Neural crest cell (in vitro differentiated cells): Measurements from ENCODE around the gene PPDPF. TPM values are rescaled to one million over a fixed set of nuclear protein-coding genes. Genes with fewer than 3 reads are reported as not detected.

Experiments used
- DNase-seq: peaks from one replicate; pipeline ENCODE4 v3.0.0; 2021; ENCODE audit warnings: low read depth, mixed read lengths, low spot score
- H3K27ac Mint-ChIP-seq: one replicate; pipeline ENCODE4 v1.8.0; 2021; ENCODE audit warnings: mild to moderate bottlenecking, mixed read lengths; ENCODE audit not compliant: unreplicated experiment
- H3K27me3 Mint-ChIP-seq: 2 replicates; pipeline ENCODE4 v1.8.0; 2021; ENCODE audit warnings: low read depth, mild to moderate bottlenecking, mixed read lengths
- H3K36me3 Mint-ChIP-seq: 2 replicates; pipeline ENCODE4 v1.8.0; 2021; ENCODE audit warnings: low read depth, mild to moderate bottlenecking, mixed read lengths
- H3K4me1 Mint-ChIP-seq: 2 replicates; pipeline ENCODE4 v1.8.0; 2021; ENCODE audit warnings: mixed read lengths
- H3K4me3 Mint-ChIP-seq: one replicate; pipeline ENCODE4 v1.8.0; 2021; ENCODE audit warnings: mild to moderate bottlenecking, mixed read lengths
- H3K9me3 Mint-ChIP-seq: 2 replicates; pipeline ENCODE4 v1.8.0; 2021; ENCODE audit warnings: mixed read lengths
- CTCF ChIP-seq: fragments of 200-600 bp; sonication (generic); conservative IDR thresholded peaks from 2 replicates; pipeline ENCODE4 v1.5.0; 2021; ENCODE audit warnings: antibody characterized with exemption, mild to moderate bottlenecking
- total RNA-seq: library from RNA; stranded (reverse); gene quantifications from 2 replicates; pipeline ENCODE4 v1.2.1, GENCODE V29; 2021

The PPDPF gene
- total RNA-seq, 1 donor from 2014 or later = 201 TPM

GRCh38 chr20:63497138-63497945, 23.2 kb upstream of the PPDPF start:
- Mint-ChIP-seq H3K4me3 (no peak overlapping the region), H3K27me3 (peaks cover 41% of the 10 kb centered on the region), H3K27ac (no peak overlapping the region), H3K9me3 (peaks cover 4% of the 10 kb centered on the region), H3K36me3 (no peaks in the 10 kb centered on the region), H3K4me1 (no peaks in the 10 kb centered on the region)
- DNase-seq = no peak
- TF ChIP-seq CTCF = no peak

GRCh38 chr20:63497946-63498935, 22.3 kb upstream of the PPDPF start:
- H3K4me1 Mint-ChIP-seq = no peaks in the 10 kb centered on the region
- no peak overlapping the region for H3K27ac Mint-ChIP-seq
- H3K9me3 Mint-ChIP-seq = no peaks in the 10 kb centered on the region
- DNase-seq = no peak
- H3K4me3 Mint-ChIP-seq = no peak overlapping the region
- no peak for TF ChIP-seq CTCF
- peaks cover 37% of the 10 kb centered on the region for H3K27me3 Mint-ChIP-seq
- H3K36me3 Mint-ChIP-seq = no peaks in the 10 kb centered on the region

- H3K9me3 Mint-ChIP-seq = no peaks in the 10 kb centered on the region
- no peak for DNase-seq
- H3K4me1 Mint-ChIP-seq = peaks cover 2% of the 10 kb centered on the region
- H3K4me3 Mint-ChIP-seq = no peak within 1 kb of the TSS
- no peaks in the 10 kb centered on the region for H3K36me3 Mint-ChIP-seq
- H3K27me3 Mint-ChIP-seq = peaks cover 42% of the 10 kb centered on the region
- H3K27ac Mint-ChIP-seq = no peak within 1 kb of the TSS
- no peak for TF ChIP-seq CTCF
Measured at GRCh38 chr20:63498960-63499337, 21.6 kb upstream of the PPDPF start, which contains the start of gene EEF1A2. Gene EEF1A2 (minus strand): TSS chr20:63499083. CDS start chr20:63497763, 1,320 bp downstream.

- no peak overlapping the region for H3K4me3 Mint-ChIP-seq
- H3K27me3 Mint-ChIP-seq = peaks cover 47% of the 10 kb centered on the region
- H3K4me1 Mint-ChIP-seq = peaks cover 5% of the 10 kb centered on the region
- no peak overlapping the region for H3K27ac Mint-ChIP-seq
- no peak for TF ChIP-seq CTCF
- no peaks in the 10 kb centered on the region for H3K9me3 Mint-ChIP-seq
- no peak for DNase-seq
- H3K36me3 Mint-ChIP-seq = peaks cover 2% of the 10 kb centered on the region
Measured at GRCh38 chr20:63499338-63499969, 21.1 kb upstream of the PPDPF start.
